Lower leg skin (tissue), 4 donors: ENCODE results near the gene NHLRC3. TPM values are rescaled to one million over a fixed set of nuclear protein-coding genes. Genes with fewer than 3 reads are reported as not detected.

ENCODE experiments used
- DNase-seq, 2 donors: peaks; one replicate each; pipeline ENCODE4 v3.0.0-alpha.2; 2019; ENCODE audit warnings: low spot score in 2 of 2
- H3K4me3 ChIP-seq: fragments of 200-600 bp; sonication (generic); 2 replicates; pipeline ENCODE4 v1.5.1; 2017; ENCODE audit warnings: mild to moderate bottlenecking, low read depth; ENCODE audit not compliant: poor library complexity, severe bottlenecking
- POLR2A ChIP-seq, 2 donors: fragments of 450-650 bp; IDR thresholded peaks; one replicate each; pipeline ENCODE4 v1.6.1; 2016 to 2017; ENCODE audit warnings: antibody characterized with exemption in 2 of 2, mild to moderate bottlenecking in 1 of 2, moderate library complexity in 1 of 2
- WGBS, 2 donors: methylation state at CpG; one replicate each; pipeline ENCODE4 v1.1.5; 2018; 5-methylcytosine and 5-hydroxymethylcytosine counted together
- intact Hi-C: fragments of 100-400 bp; cut with DNase I; formaldehyde crosslinking; loops from one replicate; pipeline ENCODE4 v1.15.0; 2023; ENCODE audit warnings: low total_unique reads
- total RNA-seq, 4 donors: library from RNA; depleted of rRNA; stranded (reverse); fragments of >200 nt; gene quantifications; one replicate each; pipeline ENCODE4 v1.1.0, GENCODE V29; 2016
- TF ChIP-seq, protein P1 (sequence below), 3 donors: fragments of 450-650 bp; IDR thresholded peaks; one replicate each; pipeline ENCODE4 v1.5.1; 2016; ENCODE audit warnings: antibody characterized with exemption in 3 of 3, mild to moderate bottlenecking in 3 of 3, moderate library complexity in 2 of 3

Gene NHLRC3
- total RNA-seq, 4 donors from 2014 or later = 8.3 to 12.9 (median 9.7) TPM

DNA sequence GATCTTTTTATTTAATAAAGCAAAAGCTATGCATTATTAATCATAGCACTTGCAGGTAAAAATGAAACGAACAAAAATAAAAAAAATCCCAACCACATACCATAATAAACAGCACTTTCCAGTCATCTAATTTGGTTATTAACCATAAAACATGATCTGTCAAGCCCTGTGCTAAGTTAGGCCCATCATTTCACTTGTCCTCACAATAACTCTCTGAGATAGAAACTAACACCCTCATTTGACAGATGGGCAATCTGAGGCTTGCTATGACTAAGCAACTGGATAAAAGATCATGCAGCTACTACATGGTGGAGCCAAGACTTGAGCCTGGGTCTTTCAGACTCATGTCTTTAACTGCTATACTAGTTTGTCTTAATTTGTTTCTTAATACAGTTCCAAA, 22.2 kb upstream of the NHLRC3 start:
- no peak for TF ChIP-seq POLR2A (IDR thresholded peaks at IDR 0.05)
- TF ChIP-seq, protein P1, sequence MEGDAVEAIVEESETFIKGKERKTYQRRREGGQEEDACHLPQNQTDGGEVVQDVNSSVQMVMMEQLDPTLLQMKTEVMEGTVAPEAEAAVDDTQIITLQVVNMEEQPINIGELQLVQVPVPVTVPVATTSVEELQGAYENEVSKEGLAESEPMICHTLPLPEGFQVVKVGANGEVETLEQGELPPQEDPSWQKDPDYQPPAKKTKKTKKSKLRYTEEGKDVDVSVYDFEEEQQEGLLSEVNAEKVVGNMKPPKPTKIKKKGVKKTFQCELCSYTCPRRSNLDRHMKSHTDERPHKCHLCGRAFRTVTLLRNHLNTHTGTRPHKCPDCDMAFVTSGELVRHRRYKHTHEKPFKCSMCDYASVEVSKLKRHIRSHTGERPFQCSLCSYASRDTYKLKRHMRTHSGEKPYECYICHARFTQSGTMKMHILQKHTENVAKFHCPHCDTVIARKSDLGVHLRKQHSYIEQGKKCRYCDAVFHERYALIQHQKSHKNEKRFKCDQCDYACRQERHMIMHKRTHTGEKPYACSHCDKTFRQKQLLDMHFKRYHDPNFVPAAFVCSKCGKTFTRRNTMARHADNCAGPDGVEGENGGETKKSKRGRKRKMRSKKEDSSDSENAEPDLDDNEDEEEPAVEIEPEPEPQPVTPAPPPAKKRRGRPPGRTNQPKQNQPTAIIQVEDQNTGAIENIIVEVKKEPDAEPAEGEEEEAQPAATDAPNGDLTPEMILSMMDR (IDR thresholded peaks at IDR 0.05) = no peak
- no peak overlapping the region for H3K4me3 ChIP-seq
- intact Hi-C loops = no loop called here
- 46 to 54% methylated on average over 1 of the region's 1 CpG for WGBS, 2 donors
- DNase-seq = no peak

DNA sequence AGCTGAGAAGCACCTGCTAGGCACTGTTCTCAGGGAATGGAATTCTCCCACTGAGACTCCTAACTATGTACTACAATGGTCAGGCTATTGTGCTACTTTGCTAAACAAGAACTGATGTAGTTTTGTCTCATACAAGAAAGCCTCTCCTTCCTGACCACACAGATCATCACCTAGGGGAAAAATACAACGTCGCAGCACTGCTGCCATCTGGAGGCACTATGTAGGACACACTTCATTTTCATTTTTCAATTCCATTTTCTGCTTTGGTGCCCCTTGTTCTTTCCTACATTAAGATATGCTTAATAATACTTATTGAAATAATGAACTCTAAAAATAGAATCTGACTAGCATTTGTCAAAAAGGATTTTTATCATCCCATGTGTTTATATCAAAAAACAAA, 21.5 kb upstream of the NHLRC3 start:
- DNase-seq = no peak
- H3K4me3 ChIP-seq = no peak overlapping the region
- WGBS, 2 donors = 10 to 15% methylated on average over 2 of the region's 2 CpGs
- intact Hi-C loops = no loop called here
- TF ChIP-seq, protein P1 (IDR thresholded peaks at IDR 0.05) = no peak
- TF ChIP-seq POLR2A (IDR thresholded peaks at IDR 0.05) = no peak

DNA sequence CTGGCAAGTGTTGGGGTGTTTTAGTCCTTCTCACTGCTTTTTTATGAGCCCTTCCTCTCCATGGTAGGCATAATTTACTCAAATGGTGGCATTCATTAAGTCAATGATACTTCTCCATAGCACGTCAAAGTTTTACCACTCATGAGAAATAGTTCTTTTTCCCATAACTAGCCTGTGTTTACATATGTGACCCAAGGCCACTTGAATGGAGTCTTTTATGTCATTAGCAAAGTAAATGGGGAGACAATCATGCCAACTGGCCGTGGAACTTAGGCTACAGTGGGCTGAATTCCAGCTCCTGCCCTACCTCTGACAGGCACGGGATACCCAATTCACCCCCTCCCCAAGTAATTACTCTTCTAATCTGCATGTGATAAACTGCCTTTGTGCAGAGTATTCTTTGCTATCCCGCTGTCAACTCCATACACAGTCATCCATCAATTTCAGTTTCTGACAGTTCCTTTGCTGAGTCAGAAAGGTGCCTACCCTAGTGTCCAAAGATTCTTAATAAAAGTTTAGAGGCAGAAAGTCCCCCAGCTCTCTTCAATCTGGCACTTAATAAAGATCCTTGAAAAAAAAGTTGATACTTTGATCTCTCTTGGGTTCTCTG, 17.3 kb upstream of the NHLRC3 start:
- intact Hi-C loops = no loop called here
- DNase-seq = no peak
- H3K4me3 ChIP-seq = no peak overlapping the region
- WGBS, 2 donors = 89 to 96% methylated on average over 4 of the region's 4 CpGs
- TF ChIP-seq, protein P1 (IDR thresholded peaks at IDR 0.05) = no peak
- no peak for TF ChIP-seq POLR2A (IDR thresholded peaks at IDR 0.05)

GRCh38 chr13:39023316-39023715, 14.9 kb upstream of the NHLRC3 start:
- intact Hi-C loops = no loop called here
- no peak for DNase-seq
- TF ChIP-seq POLR2A (IDR thresholded peaks at IDR 0.05) = no peak
- TF ChIP-seq, protein P1 (IDR thresholded peaks at IDR 0.05) = no peak
- no peak overlapping the region for H3K4me3 ChIP-seq
- WGBS, 2 donors = 69 to 71% methylated on average over 2 of the region's 2 CpGs

- intact Hi-C loops = no loop called here
- H3K4me3 ChIP-seq = no peak overlapping the region
- DNase-seq = no peak
- no peak for TF ChIP-seq POLR2A (IDR thresholded peaks at IDR 0.05)
- TF ChIP-seq, protein P1 (IDR thresholded peaks at IDR 0.05) = no peak
These were observed 14.5 kb upstream of the NHLRC3 start for GRCh38 chr13:39023761-39024160.

DNA sequence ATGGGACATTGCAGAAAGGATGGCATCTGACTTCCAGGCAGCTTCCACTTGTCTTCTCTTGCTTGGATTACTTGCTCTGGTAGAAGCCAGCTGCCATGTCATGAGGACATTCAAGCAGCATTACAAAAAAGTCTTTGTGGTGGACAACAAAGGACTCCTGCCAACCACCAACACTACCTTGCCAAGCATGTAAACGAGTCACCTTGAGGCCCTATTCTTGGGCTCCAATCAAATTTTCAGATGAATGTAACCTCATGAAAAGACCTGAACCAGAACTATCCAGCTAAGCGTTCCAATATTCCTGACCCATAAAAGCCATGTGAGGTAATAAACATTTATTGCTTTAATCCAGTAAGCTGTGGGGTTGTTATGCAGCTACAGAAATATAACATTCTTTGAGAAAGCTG, 12.8 kb upstream of the NHLRC3 start:
- DNase-seq = no peak
- no peak for TF ChIP-seq POLR2A (IDR thresholded peaks at IDR 0.05)
- TF ChIP-seq, protein P1 (IDR thresholded peaks at IDR 0.05) = no peak
- no peak overlapping the region for H3K4me3 ChIP-seq
- intact Hi-C loops = no loop called here
- 61 to 70% methylated on average over 2 of the region's 2 CpGs for WGBS, 2 donors
